WI38 (cell line): ENCODE results near the gene SLC7A8.
"Not testable (repeated sequence)": the region's sequence is repeated elsewhere in the genome, so short reads cannot be mapped to it uniquely, and the experiment has no call there.

Source experiments
- H3K4me3 ChIP-seq: 2 replicates; pipeline ENCODE4 v1.5.1; 2011; ENCODE audit warnings: low read depth, mild to moderate bottlenecking, control low read depth, low read length
- TF ChIP-seq, protein P1 (sequence below): IDR thresholded peaks from 2 replicates; pipeline ENCODE4 v1.5.1; 2012; ENCODE audit warnings: low read depth, mild to moderate bottlenecking, control low read depth, low read length

SLC7A8 gene

DNA sequence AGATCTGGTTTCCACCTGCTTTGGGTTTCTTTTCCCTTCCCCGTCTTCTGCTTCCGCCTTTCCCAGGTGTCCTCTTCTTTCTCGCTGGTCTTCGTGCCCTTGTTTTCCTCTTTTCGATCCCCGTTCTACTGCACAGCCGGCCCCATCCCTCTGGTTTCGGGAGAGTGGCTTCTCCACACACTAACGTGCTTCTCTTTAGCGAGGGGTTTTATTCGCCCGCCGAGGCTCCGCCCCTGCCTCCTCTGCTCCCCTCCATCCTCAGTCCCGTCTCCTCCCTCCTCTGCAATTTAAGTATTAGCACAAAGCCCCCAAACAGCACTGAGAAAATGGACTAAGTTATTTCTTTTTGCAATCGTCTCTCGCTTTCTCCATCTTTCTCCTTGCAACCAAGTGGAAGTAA, at the start of gene SLC7A8:
Gene SLC7A8 (minus strand): TSS at position 182 of the 400 bp plus-strand sequence. CDS start 746 bp downstream, outside the sequence.
- TF ChIP-seq, protein P1, sequence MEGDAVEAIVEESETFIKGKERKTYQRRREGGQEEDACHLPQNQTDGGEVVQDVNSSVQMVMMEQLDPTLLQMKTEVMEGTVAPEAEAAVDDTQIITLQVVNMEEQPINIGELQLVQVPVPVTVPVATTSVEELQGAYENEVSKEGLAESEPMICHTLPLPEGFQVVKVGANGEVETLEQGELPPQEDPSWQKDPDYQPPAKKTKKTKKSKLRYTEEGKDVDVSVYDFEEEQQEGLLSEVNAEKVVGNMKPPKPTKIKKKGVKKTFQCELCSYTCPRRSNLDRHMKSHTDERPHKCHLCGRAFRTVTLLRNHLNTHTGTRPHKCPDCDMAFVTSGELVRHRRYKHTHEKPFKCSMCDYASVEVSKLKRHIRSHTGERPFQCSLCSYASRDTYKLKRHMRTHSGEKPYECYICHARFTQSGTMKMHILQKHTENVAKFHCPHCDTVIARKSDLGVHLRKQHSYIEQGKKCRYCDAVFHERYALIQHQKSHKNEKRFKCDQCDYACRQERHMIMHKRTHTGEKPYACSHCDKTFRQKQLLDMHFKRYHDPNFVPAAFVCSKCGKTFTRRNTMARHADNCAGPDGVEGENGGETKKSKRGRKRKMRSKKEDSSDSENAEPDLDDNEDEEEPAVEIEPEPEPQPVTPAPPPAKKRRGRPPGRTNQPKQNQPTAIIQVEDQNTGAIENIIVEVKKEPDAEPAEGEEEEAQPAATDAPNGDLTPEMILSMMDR, result no peak
- H3K4me3 ChIP-seq, result peak within 1 kb of the TSS; percentile 40

DNA sequence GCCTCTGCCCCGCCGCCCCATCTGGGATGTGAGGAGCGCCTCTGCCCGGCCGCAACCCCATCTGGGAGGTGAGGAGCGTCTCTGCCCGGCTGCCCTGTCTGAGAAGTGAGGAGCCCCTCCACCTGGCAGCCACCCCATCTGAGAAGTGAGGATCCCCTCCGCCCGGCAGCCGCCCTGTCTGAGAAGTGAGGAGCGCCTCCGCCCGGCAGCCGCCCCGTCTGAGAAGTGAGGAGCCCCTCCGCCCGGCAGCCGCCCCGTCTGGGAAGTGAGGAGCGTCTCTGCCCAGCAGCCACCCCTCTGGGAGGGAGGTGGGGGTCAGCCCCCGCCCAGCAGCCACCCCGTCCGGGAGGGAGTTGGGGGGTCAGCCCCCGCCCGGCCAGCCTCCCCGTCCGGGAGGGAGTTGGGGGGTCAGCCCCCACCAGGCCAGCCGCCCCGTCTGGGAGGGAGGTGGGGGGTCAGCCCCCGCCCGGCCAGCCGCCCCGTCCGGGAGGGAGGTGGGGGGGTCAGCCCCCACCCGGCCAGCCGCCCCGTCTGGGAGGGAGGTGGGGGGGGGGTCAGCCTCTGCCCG, 48.9 kb upstream of the SLC7A8 start:
- H3K4me3 ChIP-seq, result not testable (repeated sequence)

DNA sequence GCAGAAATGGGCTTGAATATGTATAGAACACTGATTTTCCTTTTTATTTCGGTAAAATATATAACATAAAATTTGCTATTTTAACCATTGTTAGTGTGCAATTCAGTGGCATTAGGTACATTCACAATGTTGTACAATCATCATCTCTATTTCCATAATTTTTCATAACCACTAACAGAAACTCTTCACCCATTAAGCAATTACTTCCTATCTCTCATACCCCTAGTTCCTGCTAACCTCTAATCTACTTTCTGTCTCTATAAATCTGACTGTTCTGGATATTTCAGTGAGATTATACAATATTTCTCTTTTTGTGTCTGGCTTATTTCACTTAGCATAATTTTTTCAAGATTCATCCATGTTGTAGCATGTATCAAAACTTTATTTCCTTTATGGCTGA, 45.4 kb upstream of the SLC7A8 start:
- TF ChIP-seq, protein P1, result no peak
- H3K4me3 ChIP-seq, result no peak overlapping the region

DNA sequence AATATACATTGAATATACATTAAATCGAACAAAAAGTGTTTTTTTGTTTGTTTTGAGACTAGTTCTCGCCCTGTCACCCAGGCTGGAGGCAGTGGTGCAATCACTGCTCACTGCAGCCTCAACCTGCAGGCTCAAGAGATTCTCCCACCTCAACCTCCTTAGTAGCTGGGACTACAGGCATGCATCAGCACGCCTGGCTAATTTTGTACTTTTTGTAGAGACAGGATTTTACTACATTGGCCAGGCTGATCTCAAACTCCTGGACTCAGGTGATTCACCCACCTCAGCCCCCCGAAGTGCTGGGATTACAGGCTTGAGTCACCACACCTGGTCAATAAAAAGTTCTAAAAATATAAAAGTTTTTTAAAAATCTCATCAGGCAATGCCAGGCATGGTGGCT, 44.1 kb upstream of the SLC7A8 start:
- TF ChIP-seq, protein P1, result no peak
- no peak overlapping the region for H3K4me3 ChIP-seq

DNA sequence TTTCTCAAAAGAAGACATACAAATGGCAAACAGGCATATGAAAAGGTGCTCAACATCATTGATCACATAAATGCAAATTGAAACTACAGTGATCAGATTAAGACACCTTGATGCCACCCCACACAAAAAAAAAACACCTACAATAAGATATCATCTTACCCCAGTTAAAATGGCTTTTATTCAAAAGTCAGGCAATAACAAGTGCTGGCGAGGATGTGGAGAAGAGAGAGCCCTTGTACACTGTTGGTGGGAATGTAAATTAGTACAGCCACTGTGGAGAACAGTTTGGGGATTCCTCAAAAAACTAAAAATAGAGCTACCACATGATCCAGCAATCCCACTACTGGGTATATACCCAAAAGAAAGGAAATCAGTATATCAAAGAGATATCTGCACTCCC, 41.5 kb upstream of the SLC7A8 start:
- H3K4me3 ChIP-seq, result not testable (repeated sequence)

DNA sequence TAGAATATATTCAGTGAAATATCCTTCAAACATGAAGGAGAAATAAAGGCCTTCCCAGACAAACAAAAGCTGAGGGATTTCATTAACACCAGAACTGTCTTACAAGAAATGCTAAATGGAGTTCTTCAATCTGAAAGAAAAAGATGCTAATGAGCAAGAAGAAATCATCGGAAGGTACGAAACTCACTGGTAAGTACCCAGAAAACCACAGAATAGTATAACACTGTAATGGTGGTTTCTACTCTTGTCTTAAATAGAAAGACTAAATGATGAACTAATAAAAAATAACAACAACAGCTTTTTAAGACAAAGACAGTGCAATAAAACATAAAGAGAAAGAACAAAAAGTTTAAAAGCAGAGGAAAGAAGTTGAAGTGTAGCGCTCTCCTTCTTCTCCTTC, 35.6 kb upstream of the SLC7A8 start:
- H3K4me3 ChIP-seq, result no peak overlapping the region
- TF ChIP-seq, protein P1, result no peak

DNA sequence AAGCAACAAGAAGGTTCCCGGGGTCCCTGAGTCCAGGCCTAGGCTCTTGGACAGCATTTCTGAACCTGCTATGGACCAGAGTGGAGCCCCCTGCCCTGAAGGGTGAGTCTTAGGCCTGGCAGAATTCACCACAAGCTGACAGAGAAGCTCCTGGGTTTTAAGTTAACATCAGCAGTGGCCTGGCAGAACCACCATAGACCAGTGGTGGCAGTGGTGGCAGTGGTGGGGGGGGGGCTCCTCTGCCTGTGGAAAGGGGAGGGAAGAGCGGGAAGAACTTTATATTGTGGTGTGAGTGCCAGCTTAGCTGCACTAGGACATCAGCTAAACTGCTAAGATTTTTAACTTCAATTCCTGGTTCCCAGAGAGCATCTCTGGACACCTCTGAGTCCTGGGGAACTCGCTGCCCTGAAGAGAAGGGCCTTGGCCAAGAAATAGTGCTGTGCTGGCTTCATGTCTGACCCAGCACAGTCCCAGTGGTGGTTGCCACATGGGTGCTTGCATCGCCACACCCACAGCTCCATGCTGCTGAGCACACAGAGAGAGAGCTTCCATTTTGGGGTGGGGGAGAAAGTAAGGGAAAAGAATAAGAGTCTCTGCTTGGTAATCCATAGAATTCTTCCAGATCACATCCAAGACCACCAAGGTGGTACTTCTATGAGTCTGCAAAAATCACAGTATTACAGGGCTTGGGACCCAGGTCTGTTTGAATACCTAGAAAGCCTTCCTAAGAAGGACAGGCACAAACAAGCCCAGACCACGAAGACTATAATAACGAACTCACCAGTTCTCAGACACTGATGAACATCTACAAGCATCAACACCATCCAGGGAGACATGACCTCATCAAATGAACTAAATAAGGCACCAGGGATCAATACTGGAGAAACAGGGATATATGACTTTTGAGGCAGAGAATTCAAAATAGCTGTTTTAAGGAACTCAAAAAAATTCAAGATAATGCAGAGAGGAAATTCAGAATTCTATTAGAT, 33.9 kb upstream of the SLC7A8 start:
- TF ChIP-seq, protein P1, result no peak
- H3K4me3 ChIP-seq, result no peak overlapping the region

DNA sequence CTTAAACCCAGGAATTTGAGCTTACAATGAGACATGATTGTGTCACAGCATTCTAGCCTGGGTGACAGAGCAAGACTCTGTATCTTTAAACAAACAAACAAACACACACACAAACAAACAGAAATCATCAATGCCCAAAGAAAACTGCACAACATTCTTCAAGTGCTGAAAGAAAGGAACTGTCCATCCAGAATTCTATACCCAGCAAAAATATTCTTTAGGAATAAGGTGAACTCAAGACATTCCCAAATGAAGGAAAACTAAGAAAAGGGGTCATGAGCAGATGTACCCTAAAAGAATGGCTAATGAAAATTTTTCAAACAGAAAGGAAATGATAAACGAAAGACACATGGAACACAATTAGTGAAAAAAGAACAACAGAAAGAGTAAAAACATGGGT, 32.0 kb upstream of the SLC7A8 start:
- TF ChIP-seq, protein P1, result no peak
- no peak overlapping the region for H3K4me3 ChIP-seq
